ENCODE results near the gene STXBP6. TPM values are rescaled to one million over a fixed set of nuclear protein-coding genes. Genes with fewer than 3 reads are reported as not detected.

The STXBP6 gene
- total RNA-seq, 4 donors from 2014 or later: 44.1 to 120 (median 67.4) TPM

- TF ChIP-seq POLR2A (IDR thresholded peaks at IDR 0.05): no peak
- no peak for TF ChIP-seq CTCF (IDR thresholded peaks at IDR 0.05)
- no peaks in the 10 kb centered on the region for H3K36me3 ChIP-seq
- DNase-seq: no peak
- no peak overlapping the region for H3K27ac ChIP-seq
- 94 to 97% methylated on average over 3 of the region's 3 CpGs for WGBS, 2 donors
- no peak overlapping the region for H3K4me3 ChIP-seq (replicated peaks in 1 of 3)
- no peaks in the 10 kb centered on the region for H3K9me3 ChIP-seq
- H3K4me1 ChIP-seq: peaks cover 4 to 6% of the 10 kb centered on the region in 2 donors
- no peaks in the 10 kb centered on the region for H3K27me3 ChIP-seq
- intact Hi-C loops (cut with DNase I): no loop called here
These were observed 162.2 kb downstream of the STXBP6 start for GRCh38 chr14:24887623-24888304.

- no peak overlapping the region for H3K27ac ChIP-seq
- 82 to 83% methylated on average over 3 of the region's 3 CpGs for WGBS, 2 donors
- H3K36me3 ChIP-seq: no peaks in the 10 kb centered on the region
- no peak overlapping the region for H3K4me3 ChIP-seq (replicated peaks in 1 of 3)
- H3K27me3 ChIP-seq: no peaks in the 10 kb centered on the region
- intact Hi-C loops (cut with DNase I): no loop called here
- H3K9me3 ChIP-seq: no peaks in the 10 kb centered on the region
- no peak for DNase-seq
- H3K4me1 ChIP-seq: peaks cover 0 to 11% of the 10 kb centered on the region in 2 donors
- no peak for TF ChIP-seq CTCF (IDR thresholded peaks at IDR 0.05)
- no peak for TF ChIP-seq POLR2A (IDR thresholded peaks at IDR 0.05)
These were observed 164.5 kb downstream of the STXBP6 start for GRCh38 chr14:24885410-24885913.

- no peaks in the 10 kb centered on the region for H3K36me3 ChIP-seq
- 88 to 90% methylated on average over 2 of the region's 2 CpGs for WGBS, 2 donors
These were observed 166.4 kb downstream of the STXBP6 start for GRCh38 chr14:24883576-24883975.

GRCh38 chr14:24881116-24881893 is 168.6 kb downstream of the STXBP6 start:
- H3K27ac ChIP-seq: no peak overlapping the region
- no peaks in the 10 kb centered on the region for H3K36me3 ChIP-seq
- no peak overlapping the region for H3K4me3 ChIP-seq (replicated peaks in 1 of 3)
- H3K9me3 ChIP-seq: no peaks in the 10 kb centered on the region
- no peak for DNase-seq
- peaks cover 0 to 16% of the 10 kb centered on the region in 2 donors for H3K4me1 ChIP-seq
- TF ChIP-seq CTCF (IDR thresholded peaks at IDR 0.05) (no peak), POLR2A (IDR thresholded peaks at IDR 0.05) (no peak)
- WGBS, 2 donors: 93 to 97% methylated on average over 2 of the region's 2 CpGs
- no peaks in the 10 kb centered on the region for H3K27me3 ChIP-seq
- intact Hi-C loops (cut with DNase I): no loop called here

More at GRCh38 chr14:24883576-24883975, 166.4 kb downstream of the STXBP6 start:
- Histone ChIP-seq H3K4me1 (peaks cover 0 to 14% of the 10 kb centered on the region in 2 donors), H3K27me3 (no peaks in the 10 kb centered on the region), H3K9me3 (no peaks in the 10 kb centered on the region), H3K27ac (no peak overlapping the region), H3K4me3 (replicated peaks in 1 of 3) (no peak overlapping the region)
- intact Hi-C loops (cut with DNase I): no loop called here
- TF ChIP-seq POLR2A (IDR thresholded peaks at IDR 0.05) (no peak), CTCF (IDR thresholded peaks at IDR 0.05) (no peak)
- DNase-seq: no peak

- Histone ChIP-seq H3K9me3 (no peaks in the 10 kb centered on the region), H3K4me1 (peaks cover 0 to 18% of the 10 kb centered on the region in 2 donors), H3K36me3 (no peaks in the 10 kb centered on the region), H3K27me3 (no peaks in the 10 kb centered on the region), H3K27ac (peak overlapping the region in 2 of 3 donors; percentile 0 to 52), H3K4me3 (replicated peaks in 1 of 3) (no peak overlapping the region)
- intact Hi-C loops (cut with DNase I): no loop called here
- no peak for DNase-seq
- WGBS, 2 donors: 81 to 88% methylated on average over 4 of the region's 4 CpGs
- no peak for TF ChIP-seq CTCF (IDR thresholded peaks at IDR 0.05)
- TF ChIP-seq POLR2A (IDR thresholded peaks at IDR 0.05): no peak
These were observed 169.3 kb downstream of the STXBP6 start for GRCh38 chr14:24880689-24881088.
